GM12872 (cell line): Measurements from ENCODE around the gene PER2.

ENCODE experiments used
- CTCF ChIP-seq: IDR thresholded peaks from 3 replicates; pipeline ENCODE4 v1.5.1; 2011; ENCODE audit warnings: low read depth, mild to moderate bottlenecking, low read length, moderate library complexity; ENCODE audit not compliant: insufficient read depth

PER2 gene

GRCh38 chr2:238252766-238253630 lies 35.4 kb downstream of the PER2 start:
- TF ChIP-seq CTCF, result no peak

GRCh38 chr2:238251986-238252385 lies 36.4 kb downstream of the PER2 start:
- no peak for TF ChIP-seq CTCF

GRCh38 chr2:238251331-238251730 lies 37.1 kb downstream of the PER2 start:
- no peak for TF ChIP-seq CTCF

GRCh38 chr2:238250896-238251295 lies 37.5 kb downstream of the PER2 start:
- TF ChIP-seq CTCF, result no peak

- TF ChIP-seq CTCF, result no peak
Observed at GRCh38 chr2:238247841-238248453, 40.5 kb downstream of the PER2 start.

GRCh38 chr2:238247002-238247822 lies 41.2 kb downstream of the PER2 start:
- TF ChIP-seq CTCF, result no peak

- TF ChIP-seq CTCF, result no peak
Observed at GRCh38 chr2:238244151-238244550, 44.3 kb downstream of the PER2 start.
